IMR-90 (cell line): Measurements from ENCODE around the gene MPZL2. TPM values are rescaled to one million over a fixed set of nuclear protein-coding genes. Genes with fewer than 3 reads are reported as not detected.

Experiments used
- ATAC-seq: fragments of 200-7000 bp; cut with Tn5 transposase; 2 replicates; pipeline ENCODE4 v1.9.1; 2020; ENCODE audit warnings: low read depth, mild to moderate bottlenecking, moderate library complexity
- BruUV-seq: library from RNA; stranded (reverse); fragments of 400-500 nt; replicated peaks from 2 replicates; lab custom pipeline; 2021; lab: Mats Ljungman, UMichigan
- CTCF ChIA-PET: fragments of 300-600 bp; formaldehyde crosslinking; extraction: SDS; loops from one replicate; lab custom pipeline; 2021; ENCODE audit warnings: antibody characterized with exemption; lab: Yijun Ruan, JAX
- POLR2A ChIA-PET: fragments of 300-600 bp; sonication (Branson Sonifier 250); formaldehyde crosslinking; loops from one replicate; lab custom pipeline; 2022; ENCODE audit warnings: antibody characterized with exemption; ENCODE audit not compliant: unreplicated experiment; lab: Charles Lee
- DNase-seq: peaks from one replicate; pipeline ENCODE4 v3.0.0; 2013
- H2AFZ ChIP-seq: replicated peaks from 2 replicates; pipeline ENCODE3; 2013; ENCODE audit warnings: low read length, mild to moderate bottlenecking; ENCODE audit not compliant: poor library complexity
- H2AK5ac ChIP-seq: 2 replicates; pipeline ENCODE4 v1.6.1; 2013; ENCODE audit warnings: low read depth, low read length, inconsistent platforms
- H2AK9ac ChIP-seq: replicated peaks from 2 replicates; pipeline ENCODE3; 2013; ENCODE audit warnings: mild to moderate bottlenecking, low read depth, low read length, moderate library complexity; ENCODE audit not compliant: poor library complexity
- H2BK120ac ChIP-seq: 2 replicates; pipeline ENCODE4 v1.6.1; 2013; ENCODE audit warnings: low read depth, low read length, inconsistent platforms
- H2BK15ac ChIP-seq: 3 replicates; pipeline ENCODE4 v1.6.1; 2013; ENCODE audit warnings: low read depth, low read length, inconsistent platforms
- H2BK20ac ChIP-seq: 2 replicates; pipeline ENCODE4 v1.6.1; 2013; ENCODE audit warnings: low read depth, mild to moderate bottlenecking, inconsistent platforms, low read length, moderate library complexity
- H2BK5ac ChIP-seq: 2 replicates; pipeline ENCODE4 v1.6.1; 2013; ENCODE audit warnings: mild to moderate bottlenecking, low read depth, low read length, inconsistent platforms; ENCODE audit not compliant: poor library complexity, severe bottlenecking
- H3K14ac ChIP-seq: replicated peaks from 2 replicates; pipeline ENCODE4 v1.6.1; 2013; ENCODE audit warnings: low read depth, low read length, inconsistent platforms
- H3K18ac ChIP-seq: 2 replicates; pipeline ENCODE4 v1.6.1; 2013; ENCODE audit warnings: low read depth, low read length, control low read depth
- H3K23ac ChIP-seq: 2 replicates; pipeline ENCODE4 v1.6.1; 2013; ENCODE audit warnings: low read depth, low read length, inconsistent platforms
- H3K27ac ChIP-seq: 2 replicates; pipeline ENCODE4 v1.5.1; 2013; ENCODE audit warnings: mild to moderate bottlenecking, control low read depth, low read length; ENCODE audit not compliant: insufficient read depth
- H3K27me3 ChIP-seq: 2 replicates; pipeline ENCODE4 v1.6.1; 2013; ENCODE audit warnings: low read length; ENCODE audit not compliant: control insufficient read depth, insufficient read depth
- H3K36me3 ChIP-seq: 2 replicates; pipeline ENCODE4 v1.6.1; 2013; ENCODE audit warnings: low read length, mixed read lengths; ENCODE audit not compliant: control insufficient read depth, insufficient read depth
- H3K4ac ChIP-seq: 2 replicates; pipeline ENCODE4 v1.6.1; 2013; ENCODE audit warnings: low read depth, low read length, inconsistent platforms
- H3K4me1 ChIP-seq: 2 replicates; pipeline ENCODE4 v1.6.1; 2013; ENCODE audit warnings: low read length, mixed read lengths; ENCODE audit not compliant: control insufficient read depth, insufficient read depth
- H3K4me2 ChIP-seq: 2 replicates; pipeline ENCODE4 v1.6.1; 2013; ENCODE audit warnings: low read depth, mild to moderate bottlenecking, control low read depth, low read length, moderate library complexity
- H3K4me3 ChIP-seq: 2 replicates; pipeline ENCODE4 v1.5.1; 2013; ENCODE audit warnings: low read depth, mild to moderate bottlenecking, control low read depth, low read length, moderate library complexity; ENCODE audit not compliant: insufficient read depth
- H3K56ac ChIP-seq: 2 replicates; pipeline ENCODE4 v1.6.1; 2013; ENCODE audit warnings: low read length, inconsistent platforms; ENCODE audit not compliant: insufficient read depth; ENCODE audit errors: extremely low read depth
- H3K79me1 ChIP-seq, 2 experiments: 2 replicates each; pipeline ENCODE4 v1.6.1; 2013; ENCODE audit warnings: low read length in 2 of 2, inconsistent platforms in 1 of 2, low read depth in 1 of 2
- H3K9ac ChIP-seq: 2 replicates; pipeline ENCODE4 v1.6.1; 2013; ENCODE audit warnings: low read depth, low read length, control low read depth
- H3K9me1 ChIP-seq: 2 replicates; pipeline ENCODE4 v1.6.1; 2013; ENCODE audit warnings: low read length, inconsistent platforms; ENCODE audit not compliant: insufficient read depth
- H3K9me3 ChIP-seq: 2 replicates; pipeline ENCODE4 v1.6.1; 2013; ENCODE audit warnings: low read length; ENCODE audit not compliant: control insufficient read depth, insufficient read depth
- H4K20me1 ChIP-seq: 2 replicates; pipeline ENCODE4 v1.6.1; 2013; ENCODE audit warnings: low read length, inconsistent platforms; ENCODE audit not compliant: insufficient read depth
- H4K5ac ChIP-seq: 2 replicates; pipeline ENCODE4 v1.6.1; 2013; ENCODE audit warnings: mild to moderate bottlenecking, low read depth, low read length, control low read depth
- H4K8ac ChIP-seq, 2 experiments: 2 replicates each; pipeline ENCODE4 v1.6.1; 2013; ENCODE audit warnings: low read depth in 2 of 2, low read length in 2 of 2, control low read depth in 1 of 2, inconsistent platforms in 1 of 2
- H4K91ac ChIP-seq: 2 replicates; pipeline ENCODE4 v1.6.1; 2013; ENCODE audit warnings: low read depth, low read length, inconsistent platforms; ENCODE audit not compliant: insufficient read depth
- BHLHE40 ChIP-seq: fragments of 150-350 bp; IDR thresholded peaks from 2 replicates; pipeline ENCODE4 v1.6.1; 2016; ENCODE audit warnings: mild to moderate bottlenecking, low read depth, low read length
- CHD1 ChIP-seq: IDR thresholded peaks from 2 replicates; pipeline ENCODE4 v1.6.1; 2012; ENCODE audit warnings: low read depth, low read length, improper control_type of control experiment
- ELK1 ChIP-seq: fragments of 150-350 bp; IDR thresholded peaks from 2 replicates; pipeline ENCODE4 v1.6.1; 2016; ENCODE audit warnings: low read depth, mild to moderate bottlenecking, low read length, moderate library complexity, borderline replicate concordance
- FOS ChIP-seq: fragments of 150-350 bp; IDR thresholded peaks from 2 replicates; pipeline ENCODE4 v1.6.1; 2016; ENCODE audit warnings: low read depth, low read length
- MAZ ChIP-seq: IDR thresholded peaks from 2 replicates; pipeline ENCODE4 v1.6.1; 2012; ENCODE audit warnings: low read depth, mild to moderate bottlenecking, low read length, improper control_type of control experiment, moderate library complexity, borderline replicate concordance
- NFE2L2 ChIP-seq: fragments of 150-350 bp; IDR thresholded peaks from 2 replicates; pipeline ENCODE4 v1.6.1; 2016; ENCODE audit warnings: low read depth, mild to moderate bottlenecking, low read length
- POLR2A ChIP-seq: IDR thresholded peaks from 2 replicates; pipeline ENCODE4 v1.6.1; 2012; ENCODE audit warnings: mild to moderate bottlenecking, low read depth, low read length
- RAD21 ChIP-seq: IDR thresholded peaks from 2 replicates; pipeline ENCODE4 v1.6.1; 2012; ENCODE audit warnings: low read length, improper control_type of control experiment
- RFX5 ChIP-seq: IDR thresholded peaks from 2 replicates; pipeline ENCODE4 v1.8.0; 2012; ENCODE audit warnings: low read depth, mild to moderate bottlenecking, low read length, moderate library complexity
- SMC3 ChIP-seq: fragments of 150-350 bp; IDR thresholded peaks from 2 replicates; pipeline ENCODE4 v1.6.1; 2016; ENCODE audit warnings: low read depth, mild to moderate bottlenecking, antibody characterized with exemption, low read length, moderate library complexity
- WGBS, 2 experiments: methylation state at CpG; one replicate each; pipeline versions ENCODE4 v1.1.5 to v1.1.7; 2013; ENCODE audit warnings: missing lambda C conversion rate in 2 of 2; ENCODE audit not compliant: insufficient read length in 1 of 2; ENCODE audit errors: extremely low coverage in 2 of 2; 5-methylcytosine and 5-hydroxymethylcytosine counted together
- dilution Hi-C: fragments of 300-500 bp; cut with HindIII; formaldehyde crosslinking; loops from one replicate; pipeline ENCODE4 v1.14.3; 2018; ENCODE audit warnings: low sequenced_read_pairs; ENCODE audit not compliant: unreplicated experiment
- in situ Hi-C: fragments of 300-500 bp; cut with MboI; formaldehyde crosslinking; loops from 3 replicates; pipeline ENCODE4 v1.14.3; 2019; ENCODE audit warnings: low sequenced_read_pairs, inconsistent platforms, mixed read lengths
- intact Hi-C: fragments of 100-400 bp; cut with micrococcal nuclease; formaldehyde crosslinking; loops from 2 replicates; pipeline ENCODE4 v1.10.0; 2022
- polyA plus RNA-seq, 3 experiments: library from polyadenylated mRNA; depleted of rRNA; stranded (reverse); fragments of >200 nt; gene quantifications; 2 replicates each; pipeline ENCODE4 v1.2.3, GENCODE V29; 2012; ENCODE audit warnings: low replicate concordance in 1 of 3
- total RNA-seq: library from RNA; depleted of rRNA; stranded (reverse); fragments of >200 nt; gene quantifications from 2 replicates; pipeline ENCODE4 v1.2.3, GENCODE V29; 2012

The MPZL2 gene
- total and polyA plus RNA-seq, 2 of the 4 experiments (the other 2 are of a cell fraction) = not detected

GRCh38 chr11:118215765-118216164, 48.3 kb downstream of the MPZL2 start:
- H3K27me3 ChIP-seq = peaks cover 16% of the 10 kb centered on the region
- H3K4me3 ChIP-seq = no peak overlapping the region
- no peak overlapping the region for H2AK9ac ChIP-seq
- no peaks in the 10 kb centered on the region for H4K20me1 ChIP-seq
- no peak overlapping the region for H3K4me2 ChIP-seq
- no peak overlapping the region for H3K9ac ChIP-seq
- no peaks in the 10 kb centered on the region for H3K9me3 ChIP-seq
- no peak for TF ChIP-seq MAZ
- TF ChIP-seq CHD1 = no peak
- no peak for TF ChIP-seq FOS
- no peak for TF ChIP-seq POLR2A
- TF ChIP-seq RFX5 = no peak
- TF ChIP-seq NFE2L2 = no peak
- TF ChIP-seq SMC3 = no peak
- no peak for TF ChIP-seq RAD21
- TF ChIP-seq ELK1 = no peak
- TF ChIP-seq BHLHE40 = no peak
- dilution Hi-C loops (no loop called here), in situ Hi-C loops (no loop called here), intact Hi-C loops (no loop called here)
- H3K14ac ChIP-seq = no peak overlapping the region
- H3K18ac ChIP-seq = no peak overlapping the region
- H3K4ac ChIP-seq = no peak overlapping the region
- no peak overlapping the region for H2BK5ac ChIP-seq
- H3K9me1 ChIP-seq = no peaks in the 10 kb centered on the region
- no peaks in the 10 kb centered on the region for H3K79me1 ChIP-seq
- no peak overlapping the region for H2AFZ ChIP-seq
- no peak overlapping the region for H3K56ac ChIP-seq
- POLR2A ChIA-PET = no interaction called here
- no peak overlapping the region for H2BK15ac ChIP-seq
- no peak overlapping the region for H2BK120ac ChIP-seq
- no peak overlapping the region for H4K8ac ChIP-seq
- DNase-seq = no peak
- no peak overlapping the region for H2AK5ac ChIP-seq
- WGBS, 2 experiments = no CpG with 5 or more reads among the region's 7 CpGs
- H3K36me3 ChIP-seq = no peaks in the 10 kb centered on the region
- H3K4me1 ChIP-seq = no peaks in the 10 kb centered on the region
- ATAC-seq = no peak
- no peak overlapping the region for H2BK20ac ChIP-seq
- no peak overlapping the region for H4K5ac ChIP-seq
- H3K27ac ChIP-seq = no peak overlapping the region
- no peak overlapping the region for H4K91ac ChIP-seq
- H3K23ac ChIP-seq = no peak overlapping the region
- CTCF ChIA-PET = no interaction called here
- BruUV-seq = no TSS peak
